NCI-H2171 treated with DMSO at 0.1 percent for 48 hours (cell line): ENCODE results near the gene SMO.
"Not testable (repeated sequence)": the region's sequence is repeated elsewhere in the genome, so short reads cannot be mapped to it uniquely, and the experiment has no call there.

Source experiments
- DNase-seq: peaks from one replicate; lab custom pipeline; 2025; lab: John Stamatoyannopoulos, UW

Gene SMO

DNA sequence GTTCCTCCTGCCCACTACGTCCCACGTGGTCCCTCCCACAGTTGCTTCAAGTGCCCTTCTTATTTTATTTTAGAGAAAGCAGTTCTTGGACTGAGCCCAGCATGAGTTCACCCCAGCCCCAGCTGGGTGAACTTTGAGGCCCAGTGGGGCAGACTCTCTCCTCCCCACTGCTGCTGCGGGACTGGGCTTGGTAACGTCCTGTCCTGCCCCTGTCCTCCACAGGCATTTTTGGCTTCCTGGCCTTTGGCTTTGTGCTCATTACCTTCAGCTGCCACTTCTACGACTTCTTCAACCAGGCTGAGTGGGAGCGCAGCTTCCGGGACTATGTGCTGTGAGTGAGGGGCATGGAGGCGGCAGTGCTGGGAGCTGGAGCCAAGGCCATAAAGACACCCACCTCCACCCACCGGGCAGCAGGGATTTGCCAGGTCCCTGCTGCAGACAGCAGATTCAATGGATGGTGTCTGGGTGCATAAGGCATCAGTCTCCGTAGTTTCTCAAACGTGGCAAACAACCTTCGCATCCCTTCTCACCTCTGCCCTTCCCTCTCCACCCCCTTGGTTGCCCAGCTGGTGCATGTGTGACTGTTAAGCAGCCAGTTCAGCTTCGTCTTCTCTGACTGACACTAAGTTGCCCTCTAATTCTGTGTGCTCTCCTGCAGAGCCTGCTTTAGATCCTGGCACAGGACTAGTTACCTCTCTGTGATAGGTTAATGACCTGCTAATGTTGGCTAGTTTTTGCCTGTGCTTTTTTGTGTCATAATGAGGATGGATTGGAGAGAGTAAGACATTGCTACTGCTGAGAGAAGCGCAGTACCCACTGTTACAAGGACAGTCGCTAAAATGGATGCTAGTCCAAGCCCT, 20.9 kb downstream of the SMO start:
- DNase-seq, result no peak

DNA sequence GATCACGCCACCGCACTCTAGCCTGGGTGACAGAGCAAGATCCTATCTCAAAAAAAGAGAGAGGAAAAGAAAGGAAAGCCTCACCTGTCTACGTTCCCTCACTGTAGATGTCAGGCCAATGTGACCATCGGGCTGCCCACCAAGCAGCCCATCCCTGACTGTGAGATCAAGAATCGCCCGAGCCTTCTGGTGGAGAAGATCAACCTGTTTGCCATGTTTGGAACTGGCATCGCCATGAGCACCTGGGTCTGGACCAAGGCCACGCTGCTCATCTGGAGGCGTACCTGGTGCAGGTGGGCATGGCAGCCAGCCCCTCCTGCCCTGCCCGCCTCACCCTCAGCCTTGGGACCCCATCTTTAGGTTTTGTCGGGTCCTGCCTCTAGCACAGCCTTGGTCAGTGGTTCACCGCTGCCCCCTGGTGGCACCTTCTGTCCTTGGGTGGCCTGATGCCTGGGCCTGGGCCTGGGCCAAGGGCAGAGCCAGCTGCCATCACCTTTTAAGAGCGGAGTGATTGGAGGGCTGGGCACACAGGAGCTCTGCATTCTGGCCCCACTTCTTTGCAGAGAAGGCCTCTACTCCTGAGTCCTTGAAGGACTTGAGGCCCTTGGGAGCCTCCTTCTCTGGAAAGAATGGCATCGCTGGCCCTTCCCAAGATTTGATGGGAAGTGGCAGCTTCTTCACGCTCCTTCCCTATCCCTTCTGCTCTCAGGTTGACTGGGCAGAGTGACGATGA, 22.0 kb downstream of the SMO start:
- DNase-seq, result peak; percentile 40

DNA sequence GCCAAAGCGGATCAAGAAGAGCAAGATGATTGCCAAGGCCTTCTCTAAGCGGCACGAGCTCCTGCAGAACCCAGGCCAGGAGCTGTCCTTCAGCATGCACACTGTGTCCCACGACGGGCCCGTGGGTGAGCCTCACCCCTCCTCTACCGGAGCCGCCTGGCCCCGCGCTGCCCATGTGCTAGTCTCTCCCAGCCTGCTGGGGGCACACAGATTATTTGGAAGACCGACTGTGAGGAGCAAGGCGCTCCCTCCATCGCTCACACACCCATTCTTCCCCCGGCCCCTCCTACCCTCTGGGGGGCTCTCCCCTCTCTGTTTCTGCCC, 22.5 kb downstream of the SMO start:
- DNase-seq, result no peak

GRCh38 chr7:129212126-129212525, 23.7 kb downstream of the SMO start:
- DNase-seq, result no peak

GRCh38 chr7:129212596-129212995, 24.2 kb downstream of the SMO start:
- DNase-seq, result no peak

DNA sequence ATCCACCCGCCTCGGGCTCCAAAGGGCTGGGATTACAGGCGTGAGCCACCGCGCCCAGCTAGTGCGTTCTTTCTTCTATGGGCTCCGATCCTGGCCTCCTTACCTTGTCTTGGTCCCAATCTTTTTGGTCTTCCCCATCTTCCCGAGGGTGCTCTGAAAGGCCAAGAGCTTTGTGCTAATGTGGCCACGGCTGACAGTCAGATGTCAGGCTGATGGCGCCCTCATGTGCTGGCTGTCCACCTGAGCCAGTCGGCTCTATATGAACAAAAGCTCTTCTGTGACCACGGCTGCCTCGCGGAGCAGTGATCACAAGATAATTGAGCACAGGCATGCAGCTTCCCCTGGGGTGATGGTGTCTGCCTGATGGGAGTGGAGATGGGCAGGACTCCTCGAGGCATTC, 25.4 kb downstream of the SMO start:
- peak; percentile 19 for DNase-seq

DNA sequence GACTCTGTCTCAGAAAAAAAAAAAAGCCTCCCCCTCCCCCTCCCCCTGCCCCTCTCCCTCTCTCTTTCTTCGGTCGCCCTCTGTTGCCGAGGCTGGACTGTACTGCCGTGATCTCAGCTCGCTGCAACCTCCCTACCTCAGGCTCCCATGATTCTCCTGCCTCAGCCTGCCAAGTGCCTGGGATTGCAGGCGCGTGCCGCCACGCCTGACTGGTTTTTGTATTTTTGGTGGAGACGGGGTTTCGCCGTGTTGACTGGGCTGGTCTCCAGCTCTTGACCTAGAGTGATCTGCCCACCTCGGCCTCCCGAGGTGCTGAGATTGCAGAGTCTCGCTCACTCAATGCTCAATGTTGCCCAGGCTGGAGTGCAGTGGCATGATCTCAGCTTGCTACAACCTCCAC, 27.3 kb downstream of the SMO start:
- not testable (repeated sequence) for DNase-seq

DNA sequence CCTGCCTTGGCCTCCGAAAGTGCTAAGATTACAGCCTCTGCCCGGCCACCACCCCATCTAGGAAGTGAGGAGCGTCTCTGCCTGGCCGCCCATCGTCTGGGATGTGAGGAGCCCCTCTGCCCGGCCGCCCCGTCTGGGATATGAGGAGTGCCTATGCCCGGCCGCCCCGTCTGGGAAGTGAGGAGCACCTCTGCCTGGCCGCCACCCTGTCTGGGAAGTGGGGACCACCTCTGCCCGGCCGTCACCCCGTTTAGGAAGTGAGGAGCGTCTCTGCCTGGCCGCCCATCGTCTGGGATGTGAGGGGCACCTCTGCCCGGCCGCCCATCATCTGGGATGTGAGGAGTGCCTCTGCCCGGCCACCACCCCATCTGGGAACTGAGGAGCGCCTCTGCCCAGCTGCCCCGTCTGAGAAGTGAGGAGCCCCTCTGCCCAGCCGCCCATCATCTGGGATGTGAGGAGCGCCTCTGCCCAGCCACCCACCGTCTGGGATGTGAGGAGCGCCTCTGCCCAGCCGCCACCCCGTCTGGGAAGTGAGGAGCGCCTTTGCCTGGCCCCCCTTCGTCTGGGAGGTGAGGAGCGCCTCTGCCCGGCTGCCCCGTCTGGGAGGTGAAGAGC, 27.8 kb downstream of the SMO start:
- DNase-seq, result not testable (repeated sequence)

DNA sequence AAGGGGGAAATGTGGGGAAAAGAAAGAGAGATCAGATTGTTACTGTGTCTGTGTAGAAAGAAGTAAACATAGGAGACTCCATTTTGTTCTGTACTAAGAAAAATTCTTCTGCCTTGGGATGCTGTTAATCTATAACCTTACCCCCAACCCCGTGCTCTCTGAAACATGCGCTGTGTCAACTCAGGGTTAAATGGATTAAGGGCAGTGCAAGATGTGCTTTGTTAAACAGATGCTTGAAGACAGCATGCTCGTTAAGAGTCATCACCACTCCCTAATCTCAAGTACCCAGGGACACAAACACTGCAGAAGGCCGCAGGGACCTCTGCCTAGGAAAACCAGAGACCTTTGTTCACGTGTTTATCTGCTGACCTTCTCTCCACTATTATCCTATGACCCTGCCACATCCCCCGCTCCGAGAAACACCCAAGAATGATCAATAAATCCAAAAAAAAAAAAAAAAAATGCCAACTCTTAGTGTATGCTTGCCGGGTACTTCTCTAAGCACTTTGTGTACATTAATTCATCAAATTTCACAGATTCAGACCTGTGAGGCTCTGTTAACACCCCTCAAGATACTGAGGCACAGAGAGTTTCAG, 28.5 kb downstream of the SMO start:
- not testable (repeated sequence) for DNase-seq

GRCh38 chr7:129218514-129219062, 30.2 kb downstream of the SMO start:
- DNase-seq, result peak; percentile 67

- DNase-seq, result not testable (repeated sequence)
Measured at GRCh38 chr7:129219166-129219565, 30.7 kb downstream of the SMO start.

- DNase-seq, result peak; percentile 98
Measured at GRCh38 chr7:129222064-129222463, 33.6 kb downstream of the SMO start.

- DNase-seq, result peak; percentile 97
Measured at GRCh38 chr7:129224251-129225205, 36.1 kb downstream of the SMO start, which contains the start of gene AHCYL2. TSS of gene AHCYL2 (plus strand) at chr7:129225030.

- DNase-seq, result peak; percentile 58
Measured at GRCh38 chr7:129225206-129225930, 36.9 kb downstream of the SMO start.

GRCh38 chr7:129225931-129226572, 37.6 kb downstream of the SMO start:
- DNase-seq, result no peak

DNA sequence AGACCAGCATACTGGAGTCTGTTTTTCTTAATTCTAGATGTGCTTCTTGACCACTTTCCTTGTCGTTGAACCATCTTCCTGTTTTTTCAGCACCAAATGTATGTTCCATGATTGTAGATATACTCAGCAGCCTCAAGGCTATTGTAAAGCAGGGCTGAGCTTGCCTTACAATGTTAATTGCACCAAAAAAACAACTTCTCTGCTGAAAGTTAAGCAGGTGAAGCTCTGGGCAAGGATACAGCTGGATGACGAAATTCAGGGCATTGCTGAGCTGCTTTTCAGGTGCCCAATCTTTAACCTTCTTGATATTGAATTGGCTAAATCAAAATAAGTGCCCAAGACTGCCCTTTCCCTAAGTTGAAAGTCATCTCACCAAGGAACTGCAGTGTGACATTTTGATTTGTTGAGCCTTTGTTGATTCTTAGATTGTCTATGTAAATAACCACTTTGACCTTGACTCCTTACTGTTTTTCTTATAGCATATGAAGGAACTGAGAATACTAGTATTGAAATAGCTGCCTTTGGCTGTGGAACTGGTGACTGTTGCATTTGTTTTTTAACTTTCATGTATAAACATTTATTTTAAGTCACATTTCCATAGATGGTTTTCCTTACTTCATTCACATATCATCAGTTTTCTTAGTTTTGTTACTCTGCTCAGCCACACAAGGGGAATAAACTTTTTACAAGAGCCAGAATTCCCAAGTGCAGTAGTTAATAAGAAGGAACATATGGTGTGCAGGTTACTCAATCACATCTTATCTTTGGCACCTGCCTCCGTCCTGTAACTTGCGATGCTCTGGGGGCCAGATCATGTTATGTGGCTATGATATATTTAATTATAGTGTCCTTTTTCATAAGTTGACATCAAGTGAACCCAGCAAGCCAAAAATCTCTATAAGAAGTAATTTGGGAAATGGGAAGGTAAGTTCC, 39.5 kb downstream of the SMO start:
- peak; percentile 80 for DNase-seq

DNA sequence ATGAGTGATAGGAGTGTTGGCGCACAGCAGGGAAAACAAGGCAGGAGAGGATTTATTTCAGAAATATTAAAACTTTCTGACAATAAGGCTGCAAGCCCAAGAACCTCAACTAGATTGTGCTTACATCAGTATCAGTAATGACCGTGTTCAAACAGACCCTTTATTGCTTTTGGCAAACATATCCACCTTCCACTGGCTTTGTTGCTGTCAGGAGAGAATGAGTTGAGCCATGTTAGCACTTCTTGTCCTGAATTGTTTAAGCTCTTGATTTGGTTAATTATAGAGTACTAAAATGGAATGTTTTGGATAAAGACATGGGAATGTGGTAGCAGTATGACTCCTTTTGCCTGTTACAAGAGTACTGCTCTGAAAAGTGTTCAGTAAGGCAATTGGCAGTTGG, 40.2 kb downstream of the SMO start:
- no peak for DNase-seq

DNA sequence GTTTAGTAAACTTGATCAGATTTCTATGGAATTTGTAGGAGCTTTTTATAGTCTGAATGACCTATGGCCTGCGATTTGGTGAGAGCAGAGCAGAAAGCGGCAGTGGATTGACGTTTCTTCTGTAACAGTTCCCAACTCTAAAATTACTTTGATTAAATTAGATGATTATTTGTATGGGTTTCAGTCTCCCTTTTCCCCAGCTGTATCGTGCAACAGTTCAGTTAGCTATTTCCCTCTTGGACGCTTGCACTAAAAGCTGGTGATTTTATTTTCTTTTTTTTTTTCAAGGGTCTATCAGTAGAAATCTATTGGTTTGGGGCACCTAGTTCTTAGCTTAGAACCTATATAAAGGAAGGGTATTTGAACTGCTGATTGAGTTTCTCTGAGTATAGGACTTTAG, 43.2 kb downstream of the SMO start:
- no peak for DNase-seq

GRCh38 chr7:129238546-129238945, 50.1 kb downstream of the SMO start:
- DNase-seq, result no peak
